Coronary artery (tissue), 2 donors: ENCODE results near the gene AFF1.

ENCODE experiments used
- DNase-seq: peaks from one replicate; pipeline ENCODE4 v3.0.0-alpha.2; 2017; ENCODE audit warnings: low spot score
- H3K27ac ChIP-seq, 2 donors: fragments of 200-600 bp; sonication (generic); one replicate each; pipeline ENCODE4 v1.5.1; 2016 to 2019
- H3K4me3 ChIP-seq: fragments of 200-600 bp; sonication (generic); 2 replicates; pipeline ENCODE4 v1.5.1; 2016; ENCODE audit warnings: mild to moderate bottlenecking, moderate library complexity
- TF ChIP-seq, protein P1 (sequence below): fragments of 200-600 bp; sonication (generic); IDR thresholded peaks from one replicate; pipeline ENCODE4 v1.5.1; 2019; ENCODE audit warnings: antibody characterized with exemption

Gene AFF1

DNA sequence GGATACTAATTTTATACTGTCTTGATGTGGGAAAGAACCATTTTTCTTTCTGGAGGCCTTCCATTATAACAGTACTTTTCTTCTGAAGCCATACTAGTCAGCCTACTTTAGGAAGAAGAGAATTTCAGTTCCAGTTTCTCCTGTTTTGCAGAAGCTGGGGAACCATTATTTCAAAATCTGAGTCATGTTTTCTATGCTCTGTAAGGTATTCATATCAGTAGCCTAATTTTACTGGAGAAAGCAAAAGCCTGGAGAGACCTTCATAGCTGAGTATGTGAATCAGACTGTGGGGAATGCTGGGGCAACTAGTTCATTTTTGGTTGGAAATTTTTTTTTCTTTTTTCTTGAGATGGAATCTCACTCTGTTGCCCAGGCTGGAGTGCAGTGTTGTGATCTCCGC, 22.4 kb downstream of the AFF1 start:
- no peak for DNase-seq
- TF ChIP-seq, protein P1, sequence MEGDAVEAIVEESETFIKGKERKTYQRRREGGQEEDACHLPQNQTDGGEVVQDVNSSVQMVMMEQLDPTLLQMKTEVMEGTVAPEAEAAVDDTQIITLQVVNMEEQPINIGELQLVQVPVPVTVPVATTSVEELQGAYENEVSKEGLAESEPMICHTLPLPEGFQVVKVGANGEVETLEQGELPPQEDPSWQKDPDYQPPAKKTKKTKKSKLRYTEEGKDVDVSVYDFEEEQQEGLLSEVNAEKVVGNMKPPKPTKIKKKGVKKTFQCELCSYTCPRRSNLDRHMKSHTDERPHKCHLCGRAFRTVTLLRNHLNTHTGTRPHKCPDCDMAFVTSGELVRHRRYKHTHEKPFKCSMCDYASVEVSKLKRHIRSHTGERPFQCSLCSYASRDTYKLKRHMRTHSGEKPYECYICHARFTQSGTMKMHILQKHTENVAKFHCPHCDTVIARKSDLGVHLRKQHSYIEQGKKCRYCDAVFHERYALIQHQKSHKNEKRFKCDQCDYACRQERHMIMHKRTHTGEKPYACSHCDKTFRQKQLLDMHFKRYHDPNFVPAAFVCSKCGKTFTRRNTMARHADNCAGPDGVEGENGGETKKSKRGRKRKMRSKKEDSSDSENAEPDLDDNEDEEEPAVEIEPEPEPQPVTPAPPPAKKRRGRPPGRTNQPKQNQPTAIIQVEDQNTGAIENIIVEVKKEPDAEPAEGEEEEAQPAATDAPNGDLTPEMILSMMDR = no peak
- Histone ChIP-seq H3K27ac (peak overlapping the region in 1 of 2 donors; percentile 69), H3K4me3 (no peak overlapping the region)

DNA sequence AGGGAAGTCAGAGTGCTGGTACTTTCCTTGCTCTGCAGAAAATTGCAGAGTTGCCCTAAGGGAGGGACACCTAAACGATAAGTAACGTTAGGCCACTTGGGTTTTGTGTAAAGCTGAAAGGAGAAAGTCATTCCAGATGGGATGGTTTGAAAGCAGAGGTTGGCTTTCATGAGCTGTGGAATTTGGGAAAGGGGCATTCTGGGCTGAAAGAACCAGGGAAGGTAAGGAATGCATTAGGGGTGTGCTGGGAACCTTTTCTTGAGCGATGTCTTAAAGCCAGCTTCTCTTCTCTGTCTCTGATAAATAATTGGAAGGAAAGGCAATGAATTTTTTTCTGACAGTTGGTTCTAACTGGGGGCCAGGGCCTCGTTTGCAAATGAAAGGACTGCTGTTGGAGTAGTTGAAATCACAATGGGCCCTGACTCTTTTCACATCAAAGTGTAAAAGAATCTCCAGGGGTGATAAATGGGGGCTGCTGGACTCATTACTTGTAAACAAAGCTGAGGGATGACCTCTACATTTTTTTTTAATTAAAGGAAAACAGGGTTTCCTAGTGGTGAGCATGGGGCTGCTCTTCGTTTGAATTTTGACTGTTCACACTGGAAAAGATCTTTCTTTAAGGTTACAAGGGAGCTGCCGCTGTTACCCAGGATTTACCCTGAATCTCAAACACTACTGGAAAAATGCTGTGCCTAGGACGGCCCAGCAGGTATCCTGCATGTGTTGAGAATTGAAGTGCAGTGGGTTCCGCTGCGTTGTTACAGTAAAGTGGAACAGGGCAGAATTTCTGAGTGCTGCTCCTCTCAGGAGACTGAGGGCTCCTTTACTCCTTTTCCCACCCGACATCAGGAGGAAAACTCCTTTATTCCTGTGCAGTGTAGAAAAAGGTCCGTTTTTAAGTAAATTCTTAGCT, 25.0 kb downstream of the AFF1 start:
- Histone ChIP-seq H3K27ac (peak overlapping the region; percentile 63 to 71), H3K4me3 (no peak overlapping the region)
- DNase-seq = no peak
- TF ChIP-seq, protein P1 = no peak

DNA sequence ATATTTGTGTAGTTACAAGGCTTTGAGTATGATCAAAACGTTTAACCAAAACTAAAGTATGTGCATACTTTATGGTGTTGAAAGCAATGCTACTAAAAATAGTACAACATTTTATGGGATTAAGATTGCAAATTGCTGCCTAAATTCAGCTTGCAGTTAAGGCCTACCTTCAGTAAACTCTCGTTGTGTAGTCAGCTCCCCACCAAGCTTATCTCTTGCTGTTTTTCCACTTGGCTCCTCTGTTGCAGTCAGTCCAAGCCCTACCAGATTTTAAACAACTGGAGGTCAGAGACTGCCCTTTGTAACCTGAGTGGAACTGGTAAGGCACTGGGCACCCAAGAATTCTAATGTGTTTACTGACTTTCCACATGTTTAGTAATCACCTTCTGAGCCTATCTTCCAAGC, 25.7 kb downstream of the AFF1 start:
- H3K4me3 ChIP-seq = no peak overlapping the region
- H3K27ac ChIP-seq = peak overlapping the region; percentile 63 to 71
- no peak for DNase-seq
- TF ChIP-seq, protein P1 = no peak

DNA sequence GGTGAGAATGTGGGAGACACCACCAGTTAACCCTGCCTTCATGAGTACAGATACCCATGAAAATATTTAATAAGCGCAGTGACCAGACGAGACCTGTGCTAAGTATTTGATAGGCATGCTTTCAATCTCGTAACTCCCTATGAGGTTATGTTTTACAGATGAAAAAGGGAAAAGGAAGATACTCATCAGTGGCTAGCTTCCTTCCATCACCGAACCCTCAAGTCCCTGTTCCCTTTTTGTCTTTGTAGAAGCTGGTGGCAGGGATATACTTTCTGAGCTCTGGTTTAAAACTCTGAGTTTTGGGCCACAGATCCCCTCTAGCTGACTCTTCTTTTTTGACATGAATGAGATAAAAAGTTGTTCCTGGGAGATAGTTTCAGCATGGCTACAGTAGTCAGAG, 26.3 kb downstream of the AFF1 start:
- H3K27ac ChIP-seq = peak overlapping the region; percentile 63 to 71
- no peak for DNase-seq
- H3K4me3 ChIP-seq = no peak overlapping the region
- TF ChIP-seq, protein P1 = no peak

DNA sequence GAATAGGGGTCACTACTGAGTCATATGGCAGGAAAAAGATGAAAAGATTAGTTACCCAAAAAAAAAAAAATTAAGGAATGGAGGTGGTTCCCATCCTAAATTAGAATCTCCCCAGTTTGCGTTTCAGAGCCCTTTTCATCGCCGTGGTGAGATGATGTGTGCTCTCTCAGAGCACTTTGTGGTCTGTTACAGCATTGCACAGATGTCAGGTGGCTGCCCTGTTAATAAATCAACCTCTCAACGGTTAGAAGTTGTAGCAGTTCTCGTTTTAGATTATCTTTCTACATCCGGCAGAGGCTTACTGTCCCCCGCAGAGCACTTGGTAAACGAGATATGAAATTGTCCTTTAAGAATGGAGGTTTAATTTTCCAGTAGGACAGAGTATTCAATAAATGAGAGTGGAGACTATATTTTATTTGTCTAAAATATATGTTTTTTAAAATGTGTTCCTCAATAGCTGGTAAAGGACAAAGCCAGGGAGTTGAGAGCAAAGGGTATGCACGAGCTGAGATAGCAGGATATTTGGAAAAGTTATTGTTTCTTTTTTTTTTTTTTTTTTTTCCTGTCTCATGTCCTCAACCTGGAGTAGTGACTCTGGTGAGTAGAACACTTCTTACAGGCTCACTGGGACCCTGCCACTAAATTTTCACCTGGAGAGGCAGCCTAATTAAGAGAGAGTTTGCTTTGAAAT, 26.9 kb downstream of the AFF1 start:
- TF ChIP-seq, protein P1 = no peak
- H3K27ac ChIP-seq = peak overlapping the region; percentile 63 to 71
- DNase-seq = no peak
- H3K4me3 ChIP-seq = no peak overlapping the region

DNA sequence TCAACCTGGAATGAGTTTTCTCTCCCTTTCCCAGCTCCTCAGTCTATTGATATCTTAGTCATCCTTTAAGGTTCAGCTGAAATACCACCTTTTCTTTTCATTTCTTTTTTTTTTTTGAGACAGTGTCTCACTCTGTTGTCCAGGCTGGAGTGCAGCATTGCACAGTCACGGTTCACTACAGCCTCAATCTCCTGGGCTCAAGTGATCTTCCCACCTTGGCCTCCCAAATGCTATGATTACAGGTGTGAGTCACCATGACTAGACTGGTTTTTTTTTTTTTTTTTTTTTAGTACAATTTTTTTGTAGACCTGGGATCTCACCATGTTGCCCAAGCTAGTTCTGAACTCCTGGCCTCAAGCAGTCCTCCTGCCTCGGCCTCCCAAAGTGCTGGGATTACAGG, 28.9 kb downstream of the AFF1 start:
- DNase-seq = no peak
- TF ChIP-seq, protein P1 = no peak
- Histone ChIP-seq H3K27ac (no peak overlapping the region), H3K4me3 (no peak overlapping the region)
